SK-N-MC (cell line): Measurements from ENCODE around the gene ZNF618.
A peak's percentile ranks its signal among the peaks of the same experiment; 100 is the strongest.

Experiments used
- DNase-seq: peaks from one replicate; pipeline ENCODE4 v3.0.0-alpha.2; 2011; ENCODE audit warnings: low read depth, low spot score
- H3K27ac ChIP-seq: fragments of 200-600 bp; sonication (generic); 2 replicates; pipeline ENCODE4 v1.5.1; 2016; ENCODE audit warnings: mixed run types
- H3K36me3 ChIP-seq: fragments of 200-600 bp; sonication (generic); 2 replicates; pipeline ENCODE4 v1.6.1; 2017; ENCODE audit warnings: antibody characterized with exemption, low read length, mixed read lengths; ENCODE audit not compliant: insufficient read depth
- H3K4me3 ChIP-seq: fragments of 200-600 bp; sonication (generic); 2 replicates; pipeline ENCODE4 v1.5.1; 2016
- H3K9ac ChIP-seq: fragments of 200-600 bp; sonication (generic); 2 replicates; pipeline ENCODE4 v1.8.0; 2017; ENCODE audit warnings: mixed run types, mixed read lengths; ENCODE audit not compliant: insufficient read length
- H3K9me3 ChIP-seq: fragments of 200-600 bp; sonication (generic); 2 replicates; pipeline ENCODE4 v1.6.1; 2017; ENCODE audit warnings: low read depth, mild to moderate bottlenecking, antibody characterized with exemption, low read length, moderate library complexity, mixed read lengths
- EZH2 ChIP-seq: fragments of 200-600 bp; sonication (generic); IDR thresholded peaks from one replicate; pipeline ENCODE4 v1.6.1; 2017; ENCODE audit warnings: antibody characterized with exemption
- FOXP2 ChIP-seq: optimal IDR thresholded peaks from 2 replicates; pipeline ENCODE3; 2011; ENCODE audit warnings: mild to moderate bottlenecking, moderate library complexity; ENCODE audit not compliant: insufficient read depth; ENCODE audit errors: extremely low read length, control extremely low read depth
- POLR2AphosphoS5 ChIP-seq: IDR thresholded peaks from 2 replicates; pipeline ENCODE4 v1.6.1; 2012; ENCODE audit warnings: mild to moderate bottlenecking, low read depth, low read length, borderline replicate concordance

Gene ZNF618

DNA sequence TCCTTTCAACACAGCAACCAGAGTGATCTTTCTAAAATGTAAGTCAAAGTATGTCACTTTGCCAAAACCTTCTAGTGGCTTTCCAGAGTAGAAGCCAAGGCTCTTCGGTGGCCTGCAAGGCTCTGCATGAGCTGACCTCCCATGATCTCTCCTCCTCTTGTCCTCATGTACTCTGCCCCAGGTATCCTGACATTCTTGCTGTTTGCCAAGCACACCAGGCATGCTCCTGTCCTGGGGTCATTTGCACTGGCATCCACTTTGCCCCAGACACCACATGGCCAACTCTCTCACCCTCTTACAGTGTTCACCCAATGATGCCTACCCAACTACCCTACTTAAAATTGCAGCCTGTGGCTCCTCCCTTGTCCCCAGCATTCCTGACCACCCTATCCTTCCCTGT, 86.3 kb downstream of the ZNF618 start:
- Histone ChIP-seq H3K9ac (no peak overlapping the region), H3K4me3 (no peak overlapping the region), H3K27ac (no peak overlapping the region), H3K9me3 (no peaks in the 10 kb centered on the region), H3K36me3 (no peaks in the 10 kb centered on the region; the same call in 1 of the 2 replicates)
- no peak for DNase-seq
- TF ChIP-seq EZH2 (no peak), POLR2AphosphoS5 (no peak), FOXP2 (no peak)

GRCh38 chr9:113963017-113963620, 87.0 kb downstream of the ZNF618 start:
- Histone ChIP-seq H3K27ac (0 out of 2 replicates have a peak overlapping the region, but pooled peaks have one; percentile 93), H3K4me3 (peak overlapping the region; percentile 78), H3K9me3 (no peaks in the 10 kb centered on the region), H3K36me3 (no peaks in the 10 kb centered on the region; the same call in 1 of the 2 replicates), H3K9ac (no peak overlapping the region)
- DNase-seq: no peak
- TF ChIP-seq FOXP2: no peak
- TF ChIP-seq POLR2AphosphoS5: no peak
- no peak for TF ChIP-seq EZH2

DNA sequence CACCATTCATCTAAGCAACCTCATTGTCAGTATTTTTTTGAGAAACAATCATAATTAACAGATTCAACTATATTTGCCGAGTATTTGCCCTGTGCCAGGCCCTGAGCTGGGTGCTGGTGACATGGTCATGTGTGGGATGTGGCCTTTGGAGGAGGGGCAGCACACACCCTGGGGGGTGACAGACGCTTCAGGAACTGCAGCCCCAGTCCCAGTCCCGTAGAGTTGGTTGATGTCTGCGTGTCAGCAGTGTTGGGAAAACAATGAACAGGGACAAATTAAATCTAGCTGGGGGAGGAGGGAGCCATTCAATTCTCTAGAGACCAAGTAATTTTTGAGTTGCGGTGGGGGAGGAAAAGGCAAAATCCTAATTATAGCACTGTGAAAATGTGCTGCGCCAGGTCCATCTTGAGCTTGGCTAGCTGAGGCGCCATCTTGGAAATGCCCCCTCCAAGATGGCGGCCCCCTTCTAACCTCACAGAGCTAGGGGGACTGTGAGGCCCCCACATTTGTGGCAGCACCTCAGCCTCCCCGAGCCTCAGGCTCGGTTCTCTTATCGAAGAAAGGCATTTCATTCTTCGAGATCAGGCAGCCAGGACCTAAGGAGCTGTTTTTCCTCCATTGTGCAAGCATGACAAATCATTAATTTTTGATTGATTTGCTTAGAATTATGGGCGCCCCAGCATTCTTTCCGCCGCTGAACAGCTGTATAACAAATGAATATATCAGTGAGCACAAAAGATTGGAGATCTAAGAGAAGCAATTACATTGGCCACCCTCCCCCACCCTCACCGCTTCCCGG, 87.8 kb downstream of the ZNF618 start:
- H3K9me3 ChIP-seq: no peaks in the 10 kb centered on the region

DNA sequence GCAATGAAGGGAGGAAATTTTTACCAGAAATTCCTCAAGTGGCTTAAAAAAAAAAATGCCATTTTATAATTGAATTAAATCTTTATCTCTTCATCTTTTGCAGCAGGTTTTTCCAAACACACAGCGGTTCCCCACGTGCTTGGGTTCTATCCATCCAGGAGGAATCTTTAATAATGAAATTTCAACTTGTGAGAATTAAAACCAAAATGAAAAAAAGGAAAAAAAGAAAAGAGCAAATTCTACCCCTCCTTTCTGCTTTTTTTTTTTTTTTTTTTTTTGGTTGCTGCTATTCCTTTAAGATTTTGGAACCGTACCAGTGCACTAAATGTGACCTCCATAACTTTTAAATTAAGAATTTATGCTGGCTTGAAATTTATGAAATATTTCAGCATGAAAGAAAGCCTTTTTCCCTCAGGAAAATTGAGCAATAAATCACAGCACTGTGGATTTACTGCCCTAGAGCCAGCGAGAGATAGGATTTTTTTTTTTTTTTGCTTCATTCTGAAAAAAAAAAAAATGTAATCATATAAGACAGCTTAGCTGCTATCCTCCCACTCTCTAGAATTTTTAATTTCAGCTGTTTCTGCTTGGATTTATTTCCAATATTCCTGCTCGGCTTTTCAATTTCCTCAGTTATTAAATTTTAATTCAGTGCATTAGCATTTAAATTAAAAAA, 88.5 kb downstream of the ZNF618 start:
- H3K9ac ChIP-seq: no peak overlapping the region
- H3K36me3 ChIP-seq: peaks cover 6% of the 10 kb centered on the region
- no peaks in the 10 kb centered on the region for H3K9me3 ChIP-seq
- peak overlapping the region; percentile 93 for H3K27ac ChIP-seq
- DNase-seq: peak; percentile 89
- H3K4me3 ChIP-seq: peak overlapping the region; percentile 78
- no peak for TF ChIP-seq FOXP2
- no peak for TF ChIP-seq EZH2
- no peak; the same call in 1 of the 2 replicates for TF ChIP-seq POLR2AphosphoS5

More for the DNA sequence above, 87.8 kb downstream of the ZNF618 start:
- no peak for TF ChIP-seq FOXP2
- DNase-seq: peak; percentile 64
- peak overlapping the region; percentile 93 for H3K27ac ChIP-seq
- peak overlapping the region; percentile 78 for H3K4me3 ChIP-seq
- no peaks in the 10 kb centered on the region; the same call in 1 of the 2 replicates for H3K36me3 ChIP-seq
- no peak overlapping the region for H3K9ac ChIP-seq

GRCh38 chr9:113966394-113966793, 90.3 kb downstream of the ZNF618 start:
- no peak overlapping the region for H3K9ac ChIP-seq
- H3K27ac ChIP-seq: no peak overlapping the region
- DNase-seq: no peak
- peaks cover 16% of the 10 kb centered on the region for H3K36me3 ChIP-seq
- H3K4me3 ChIP-seq: no peak overlapping the region
- TF ChIP-seq POLR2AphosphoS5: no peak
- TF ChIP-seq FOXP2: no peak
- no peak for TF ChIP-seq EZH2
- no peaks in the 10 kb centered on the region for H3K9me3 ChIP-seq

GRCh38 chr9:113967380-113967779, 91.3 kb downstream of the ZNF618 start:
- no peaks in the 10 kb centered on the region for H3K9me3 ChIP-seq
- H3K27ac ChIP-seq: no peak overlapping the region
- no peak overlapping the region for H3K9ac ChIP-seq
- no peak for TF ChIP-seq FOXP2
- no peak for TF ChIP-seq EZH2
- TF ChIP-seq POLR2AphosphoS5: no peak
- H3K36me3 ChIP-seq: peaks cover 20% of the 10 kb centered on the region
- H3K4me3 ChIP-seq: no peak overlapping the region
- DNase-seq: no peak

DNA sequence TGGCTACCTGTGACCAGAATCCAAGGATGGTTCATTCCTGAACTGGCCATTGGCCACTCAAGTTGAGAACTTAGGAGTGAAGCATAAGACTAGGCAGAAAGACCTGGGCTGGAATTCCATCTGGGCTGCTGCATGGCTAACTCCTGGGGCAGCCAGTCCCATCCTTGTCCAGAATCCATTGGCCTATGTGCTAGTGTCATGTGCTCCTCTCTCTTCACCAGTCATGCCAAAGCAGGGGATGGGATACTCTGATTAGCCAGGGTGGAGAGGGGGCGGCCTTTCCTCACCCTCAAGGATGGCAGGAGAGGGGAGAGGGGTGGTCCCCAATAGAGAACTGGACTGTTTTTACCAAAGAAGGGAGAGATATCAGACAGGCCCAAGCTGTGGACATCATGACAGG, 93.2 kb downstream of the ZNF618 start:
- Histone ChIP-seq H3K9me3 (no peaks in the 10 kb centered on the region), H3K9ac (no peak overlapping the region), H3K36me3 (peaks cover 20% of the 10 kb centered on the region), H3K4me3 (no peak overlapping the region), H3K27ac (no peak overlapping the region)
- no peak for DNase-seq
- no peak for TF ChIP-seq FOXP2
- TF ChIP-seq EZH2: no peak
- TF ChIP-seq POLR2AphosphoS5: no peak

- Histone ChIP-seq H3K9me3 (no peaks in the 10 kb centered on the region), H3K27ac (no peak overlapping the region), H3K9ac (no peak overlapping the region), H3K36me3 (peaks cover 20% of the 10 kb centered on the region), H3K4me3 (no peak overlapping the region)
- TF ChIP-seq POLR2AphosphoS5 (no peak), EZH2 (no peak), FOXP2 (no peak)
- DNase-seq: no peak
Observed at GRCh38 chr9:113973226-113973625, 97.1 kb downstream of the ZNF618 start.
